K562 (cell line): ENCODE data around the gene PRSS1. TPM values are rescaled to one million over a fixed set of nuclear protein-coding genes. Genes with fewer than 3 reads are reported as not detected.

ENCODE experiments used
- ATAC-seq: fragments of 200-7000 bp; cut with Tn5 transposase; 3 replicates; pipeline ENCODE4 v1.9.1; 2020; ENCODE audit warnings: moderate library complexity
- BruUV-seq: library from RNA; stranded (reverse); fragments of 400-500 nt; replicated peaks from 2 replicates; lab custom pipeline; 2021; lab: Mats Ljungman, UMichigan
- CTCF ChIA-PET: fragments of 300-600 bp; formaldehyde crosslinking; extraction: SDS; loops from one replicate; lab custom pipeline; 2021; ENCODE audit warnings: low intra/inter-chr PET ratio; lab: Yijun Ruan, JAX
- POLR2A ChIA-PET: fragments of 300-600, 350-650 bp; sonication (Branson Sonifier 250); formaldehyde crosslinking; extraction: SDS; loops from one replicate; lab custom pipeline; 2021; ENCODE audit warnings: antibody characterized with exemption, inconsistent platforms; lab: Yijun Ruan, JAX
- DNase-seq, 4 experiments: peaks; one replicate each; pipeline versions ENCODE4 v3.0.0 to v3.0.0-alpha.2; 2011 to 2018; ENCODE audit warnings: low spot score in 3 of 4, mixed read lengths in 3 of 4; ENCODE audit errors: extremely low read depth in 1 of 4
- FAIRE-seq: peaks from 2 replicates; lab custom pipeline; 2011; peaks lifted over from hg19 to GRCh38; lab: Jason Lieb, UNC
- H2AFZ ChIP-seq: 2 replicates; pipeline ENCODE4 v1.6.0; 2011; ENCODE audit warnings: low read depth, low read length, control low read depth, inconsistent platforms
- H3K27ac ChIP-seq: fragments of 200-600 bp; 3 replicates; pipeline ENCODE4 v1.8.0; 2011; ENCODE audit warnings: low read depth, mild to moderate bottlenecking, control low read depth, inconsistent platforms, low read length, moderate library complexity, mixed read lengths; ENCODE audit errors: extremely low read depth
- H3K27me3 ChIP-seq, 2 experiments: fragments of 300-600 bp in 1 of 2; 2 replicates in 1 of 2; 3 replicates in 1 of 2; pipeline versions ENCODE4 v1.6.0 to v1.8.0; 2011; ENCODE audit warnings: inconsistent platforms in 2 of 2, low read length in 2 of 2, mild to moderate bottlenecking in 1 of 2, mixed read lengths in 1 of 2, moderate library complexity in 1 of 2; ENCODE audit not compliant: control insufficient read depth in 2 of 2, insufficient read depth in 2 of 2
- H3K36me3 ChIP-seq: fragments of 300-600 bp; 3 replicates; pipeline ENCODE4 v1.8.0; 2011; ENCODE audit warnings: mild to moderate bottlenecking, low read length, inconsistent platforms; ENCODE audit not compliant: control insufficient read depth, insufficient read depth
- H3K4me1 ChIP-seq, 2 experiments: fragments of 200-600 bp in 1 of 2; replicated peaks in 1 of 2; 2 replicates in 1 of 2; 3 replicates in 1 of 2; pipeline versions ENCODE4 v1.5.1 to v1.8.0; 2011; ENCODE audit warnings: inconsistent platforms in 2 of 2, low read length in 2 of 2, mild to moderate bottlenecking in 1 of 2, mixed read lengths in 1 of 2, moderate library complexity in 1 of 2; ENCODE audit not compliant: control insufficient read depth in 2 of 2, insufficient read depth in 2 of 2
- H3K4me2 ChIP-seq: 2 replicates; pipeline ENCODE4 v1.6.1; 2011; ENCODE audit warnings: low read length, control low read depth, inconsistent platforms, mixed read lengths; ENCODE audit not compliant: insufficient read depth
- H3K4me3 ChIP-seq: fragments of 200-600 bp; sonication (generic), shearing (Covaris generic); 2 replicates; pipeline ENCODE4 v1.5.1; 2016; ENCODE audit warnings: control low read depth, inconsistent platforms
- H3K79me2 ChIP-seq: fragments of 200-600 bp; 3 replicates; pipeline ENCODE4 v1.8.0; 2011; ENCODE audit warnings: low read length, inconsistent platforms; ENCODE audit not compliant: control insufficient read depth, insufficient read depth
- H3K9ac ChIP-seq, 2 experiments: 2 replicates each; pipeline versions ENCODE4 v1.6.0 to v1.6.1; 2011; ENCODE audit warnings: low read depth in 2 of 2, low read length in 2 of 2, control low read depth in 1 of 2, inconsistent platforms in 1 of 2, mild to moderate bottlenecking in 1 of 2, mixed read lengths in 1 of 2; ENCODE audit not compliant: insufficient read depth in 1 of 2
- H3K9me1 ChIP-seq: one replicate; pipeline ENCODE4 v1.6.0; 2011; ENCODE audit warnings: inconsistent platforms, mild to moderate bottlenecking, low read length, moderate library complexity; ENCODE audit not compliant: control insufficient read depth, insufficient read depth
- H3K9me3 ChIP-seq: replicated peaks from 2 replicates; pipeline ENCODE4 v1.5.1; 2011; ENCODE audit warnings: low read depth, low read length, inconsistent platforms; ENCODE audit not compliant: control insufficient read depth, insufficient read depth
- H4K20me1 ChIP-seq: replicated peaks from 2 replicates; pipeline ENCODE4 v1.6.1; 2011; ENCODE audit warnings: low read length, inconsistent platforms, mixed read lengths; ENCODE audit not compliant: control insufficient read depth, insufficient read depth
- CBX1 ChIP-seq: sonication (generic); IDR thresholded peaks from 2 replicates; pipeline ENCODE4 v1.6.1; 2016; ENCODE audit warnings: antibody characterized with exemption, low read depth, mild to moderate bottlenecking
- CHD1 ChIP-seq: fragments of 200-600 bp; sonication (generic); IDR thresholded peaks from one replicate; pipeline ENCODE4 v1.6.1; 2012; ENCODE audit warnings: mild to moderate bottlenecking, moderate library complexity, low read length, inconsistent platforms
- FIP1L1 ChIP-seq: fragments of 200-400 bp; formaldehyde crosslinking; IDR thresholded peaks from 2 replicates; pipeline ENCODE4 v1.6.1; 2018; ENCODE audit warnings: mild to moderate bottlenecking, low read depth, low read length; ENCODE audit not compliant: poor library complexity, severe bottlenecking
- SIX5 ChIP-seq, 2 experiments: IDR thresholded peaks; 2 replicates each; pipeline ENCODE4 v1.6.1; 2011; ENCODE audit warnings: low read length in 2 of 2, borderline replicate concordance in 1 of 2, low read depth in 1 of 2, mild to moderate bottlenecking in 1 of 2, moderate library complexity in 1 of 2; ENCODE audit not compliant: insufficient read depth in 1 of 2
- SMAD2 ChIP-seq: fragments of 150-350 bp; IDR thresholded peaks from 2 replicates; pipeline ENCODE4 v1.6.1; 2014; ENCODE audit warnings: low read depth, mild to moderate bottlenecking, low read length
- SPI1 ChIP-seq: IDR thresholded peaks from 2 replicates; pipeline ENCODE4 v1.6.1; 2011; ENCODE audit warnings: low read depth, low read length, control low read depth, borderline replicate concordance
- ZFPM2 ChIP-seq: fragments of 250-450 bp; sonication (Bioruptor Pico); IDR thresholded peaks from 2 replicates; pipeline ENCODE4 v1.5.1; 2022; ENCODE audit warnings: mild to moderate bottlenecking
- ZNF23 ChIP-seq: fragments of 250-450 bp; sonication (Bioruptor Pico); IDR thresholded peaks from 2 replicates; pipeline ENCODE4 v1.4.0; 2020; ENCODE audit warnings: mild to moderate bottlenecking
- ZNF609 ChIP-seq: sonication (generic); formaldehyde crosslinking; IDR thresholded peaks from 2 replicates; pipeline ENCODE4 v1.8.1; 2023; ENCODE audit warnings: missing genetic modification reagents, mild to moderate bottlenecking, borderline replicate concordance
- WGBS: fragments of 100-300 bp; shearing (Covaris generic); methylation state at CpG from one replicate; pipeline ENCODE4 v1.1.6; 2016; ENCODE audit warnings: low coverage, mixed read lengths; ENCODE audit not compliant: insufficient coverage; ENCODE audit errors: missing lambda C conversion rate; 5-methylcytosine and 5-hydroxymethylcytosine counted together
- in situ Hi-C: fragments of 300-500 bp; cut with MboI; formaldehyde crosslinking; loops from 4 replicates; pipeline ENCODE4 v1.15.0; 2018; ENCODE audit warnings: inconsistent platforms, mixed read lengths
- intact Hi-C: fragments of 100-400 bp; cut with micrococcal nuclease; formaldehyde crosslinking; loops from 2 replicates; pipeline ENCODE4 v1.14.2; 2022
- polyA plus RNA-seq, 8 experiments: library from polyadenylated mRNA; depleted of rRNA in 4 of 8; stranded (reverse) in 5 of 8; unstranded in 3 of 8; fragments of >200 nt; fragmentation: Nextera tagmentation in 2 of 8; fragmentation: Illumina TruSeq in 1 of 8; extraction: Ambion mirVana in 2 of 8; extraction: Trizol in 1 of 8; gene quantifications; 2 replicates each; pipeline versions ENCODE4 v1.2.1 to v1.2.3, GENCODE V29; 2011 to 2014; ENCODE audit warnings: inconsistent platforms in 1 of 8, missing spikeins in 1 of 8
- total RNA-seq, 7 experiments: library from RNA; depleted of rRNA in 6 of 7; stranded (reverse); fragments of >200 nt in 6 of 7; fragmentation: Illumina TruSeq in 2 of 7; extraction: Trizol in 2 of 7; gene quantifications; 2 replicates each; pipeline versions ENCODE4 v1.2.1 to v1.2.3, GENCODE V29; 2011 to 2021; ENCODE audit warnings: low replicate concordance in 1 of 7
- TF ChIP-seq, protein P1 (sequence below): fragments of 250-450 bp; sonication (Bioruptor Pico); IDR thresholded peaks from 2 replicates; pipeline ENCODE4 v1.8.0; 2021; ENCODE audit warnings: moderate library complexity, mild to moderate bottlenecking, inconsistent platforms

The PRSS1 gene
- total and polyA plus RNA-seq, 9 of the 15 experiments (the other 6 are each of a cell fraction or from before 2014, with no cell fraction given): 0.07 to 6.6 (median 0.20) TPM; not detected in 6

- in situ Hi-C loops: loop anchor here (25.0 kb wide), 1 partner anchor 138 kb away; no protein-coding TSS in a partner anchor
- no peak for DNase-seq
- WGBS: 5% methylated on average over 8 of the region's 8 CpGs
- no peaks in the 10 kb centered on the region for H3K36me3 ChIP-seq
- BruUV-seq: no TSS peak
- ChIA-PET POLR2A (interaction anchor here (0.7 to 1.1 kb wide), 3 partner anchors 11 to 16 kb away, joined by 3 read pairs; no protein-coding TSS in a partner anchor), CTCF (no interaction called here)
- no peak for TF ChIP-seq CHD1
- no peak for TF ChIP-seq ZNF609 (CRISPR knock-in tag)
- TF ChIP-seq SMAD2: no peak
- no peak for TF ChIP-seq SPI1
- no peak for TF ChIP-seq SIX5 (IDR thresholded peaks at IDR 0.05; ENCODE audit: borderline replicate concordance in 1 of 2, insufficient read depth in 1 of 2, low read depth in 1 of 2, low read length in 2 of 2)
- TF ChIP-seq, protein P1, sequence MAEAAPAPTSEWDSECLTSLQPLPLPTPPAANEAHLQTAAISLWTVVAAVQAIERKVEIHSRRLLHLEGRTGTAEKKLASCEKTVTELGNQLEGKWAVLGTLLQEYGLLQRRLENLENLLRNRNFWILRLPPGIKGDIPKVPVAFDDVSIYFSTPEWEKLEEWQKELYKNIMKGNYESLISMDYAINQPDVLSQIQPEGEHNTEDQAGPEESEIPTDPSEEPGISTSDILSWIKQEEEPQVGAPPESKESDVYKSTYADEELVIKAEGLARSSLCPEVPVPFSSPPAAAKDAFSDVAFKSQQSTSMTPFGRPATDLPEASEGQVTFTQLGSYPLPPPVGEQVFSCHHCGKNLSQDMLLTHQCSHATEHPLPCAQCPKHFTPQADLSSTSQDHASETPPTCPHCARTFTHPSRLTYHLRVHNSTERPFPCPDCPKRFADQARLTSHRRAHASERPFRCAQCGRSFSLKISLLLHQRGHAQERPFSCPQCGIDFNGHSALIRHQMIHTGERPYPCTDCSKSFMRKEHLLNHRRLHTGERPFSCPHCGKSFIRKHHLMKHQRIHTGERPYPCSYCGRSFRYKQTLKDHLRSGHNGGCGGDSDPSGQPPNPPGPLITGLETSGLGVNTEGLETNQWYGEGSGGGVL (CRISPR knock-in tag): no peak
- TF ChIP-seq ZFPM2 (CRISPR knock-in tag): no peak
- TF ChIP-seq FIP1L1: no peak
- no peak for TF ChIP-seq ZNF23 (CRISPR knock-in tag)
- TF ChIP-seq CBX1: no peak
- H3K27me3 ChIP-seq: peaks cover 0 to 40% of the 10 kb centered on the region in 2 experiments; a peak in 3 of 5 replicates
- H3K9me3 ChIP-seq: no peaks in the 10 kb centered on the region
- intact Hi-C loops: no loop called here
- no peaks in the 10 kb centered on the region for H3K9me1 ChIP-seq
- no peak overlapping the region for H3K4me2 ChIP-seq
- H2AFZ ChIP-seq: no peak overlapping the region
- no peaks in the 10 kb centered on the region; a peak in 1 of 5 replicates for H3K4me1 ChIP-seq
- no peaks in the 10 kb centered on the region; the same call in 1 of the 2 replicates for H4K20me1 ChIP-seq
- no peak for ATAC-seq
- no peaks in the 10 kb centered on the region for H3K79me2 ChIP-seq
- no peak overlapping the region for H3K27ac ChIP-seq
- H3K9ac ChIP-seq: no peak overlapping the region
- FAIRE-seq: no peak
- H3K4me3 ChIP-seq: no peak overlapping the region
Observed at GRCh38 chr7:142774826-142775225, 25.6 kb downstream of the PRSS1 start.
